Caco-2 (cell line): ENCODE data around the gene PDE10A. TPM values are rescaled to one million over a fixed set of nuclear protein-coding genes. Genes with fewer than 3 reads are reported as not detected.

Experiments
- BruUV-seq: library from RNA; stranded (reverse); fragments of 400-500 nt; replicated peaks from 2 replicates; lab custom pipeline; 2021; lab: Mats Ljungman, UMichigan
- CTCF ChIA-PET: fragments of 300-600 bp; sonication (Branson Sonifier 250); formaldehyde crosslinking; loops from one replicate; lab custom pipeline; 2022; ENCODE audit warnings: antibody characterized with exemption; lab: Charles Lee
- POLR2A ChIA-PET: fragments of 300-600 bp; sonication (Branson Sonifier 250); formaldehyde crosslinking; loops from one replicate; lab custom pipeline; 2022; ENCODE audit warnings: antibody characterized with exemption; lab: Charles Lee
- DNase-seq, 2 experiments: peaks; one replicate each; pipeline versions ENCODE4 v3.0.0 to v3.0.0-alpha.2; 2020 to 2022
- H3K27me3 ChIP-seq: replicated peaks from 2 replicates; pipeline ENCODE4 v1.6.0; 2011; ENCODE audit warnings: low read length; ENCODE audit not compliant: control insufficient read depth, insufficient read depth
- H3K36me3 ChIP-seq: 2 replicates; pipeline ENCODE4 v1.5.1; 2011; ENCODE audit warnings: low read length; ENCODE audit not compliant: control insufficient read depth, insufficient read depth
- H3K4me1 ChIP-seq: fragments of 250-450 bp; sonication (Bioruptor Pico); 2 replicates; pipeline ENCODE4 v1.5.1; 2020; ENCODE audit warnings: mild to moderate bottlenecking
- H3K4me3 ChIP-seq: 2 replicates; pipeline ENCODE4 v1.5.1; 2011; ENCODE audit warnings: low read depth, mild to moderate bottlenecking, control low read depth, low read length
- H3K9me3 ChIP-seq: fragments of 250-450 bp; sonication (Bioruptor Pico); 2 replicates; pipeline ENCODE4 v1.5.1; 2020; ENCODE audit warnings: mild to moderate bottlenecking, moderate library complexity
- H3K27ac Mint-ChIP-seq: one replicate; pipeline ENCODE4 v1.8.0; 2022; ENCODE audit warnings: mixed read lengths; ENCODE audit not compliant: unreplicated experiment
- H3K27me3 Mint-ChIP-seq: one replicate; pipeline ENCODE4 v1.8.0; 2022; ENCODE audit warnings: mixed read lengths; ENCODE audit not compliant: insufficient read depth, unreplicated experiment
- H3K36me3 Mint-ChIP-seq: one replicate; pipeline ENCODE4 v1.8.0; 2022; ENCODE audit warnings: mild to moderate bottlenecking, mixed read lengths; ENCODE audit not compliant: insufficient read depth, unreplicated experiment
- H3K4me1 Mint-ChIP-seq: one replicate; pipeline ENCODE4 v1.8.0; 2022; ENCODE audit warnings: low read depth, mixed read lengths; ENCODE audit not compliant: unreplicated experiment
- H3K4me3 Mint-ChIP-seq: one replicate; pipeline ENCODE4 v1.8.0; 2022; ENCODE audit warnings: mild to moderate bottlenecking, moderate library complexity, mixed read lengths; ENCODE audit not compliant: unreplicated experiment
- H3K9me3 Mint-ChIP-seq: one replicate; pipeline ENCODE4 v1.8.0; 2022; ENCODE audit warnings: mixed read lengths; ENCODE audit not compliant: unreplicated experiment
- intact Hi-C: fragments of 100-400 bp; cut with micrococcal nuclease; formaldehyde crosslinking; loops from one replicate; pipeline ENCODE4 v1.10.0; 2022; ENCODE audit not compliant: unreplicated experiment
- total RNA-seq: library from RNA; stranded (reverse); gene quantifications from 2 replicates; pipeline ENCODE4 v1.2.3, GENCODE V29; 2022
- TF ChIP-seq, protein P1 (sequence below), 2 experiments: fragments of 200-600 bp in 1 of 2; IDR thresholded peaks; 1 replicate in 1 of 2; 2 replicates in 1 of 2; pipeline versions ENCODE4 v1.5.1 to v1.8.0; 2011 to 2022; ENCODE audit warnings: antibody characterized with exemption in 1 of 2, control low read depth in 1 of 2, inconsistent platforms in 1 of 2, low read depth in 1 of 2, low read length in 1 of 2, mild to moderate bottlenecking in 1 of 2, moderate library complexity in 1 of 2; ENCODE audit not compliant: insufficient read depth in 1 of 2, severe bottlenecking in 1 of 2, unreplicated experiment in 1 of 2

Gene PDE10A
- total RNA-seq, 1 experiment from 2014 or later, result 3.4 TPM

DNA sequence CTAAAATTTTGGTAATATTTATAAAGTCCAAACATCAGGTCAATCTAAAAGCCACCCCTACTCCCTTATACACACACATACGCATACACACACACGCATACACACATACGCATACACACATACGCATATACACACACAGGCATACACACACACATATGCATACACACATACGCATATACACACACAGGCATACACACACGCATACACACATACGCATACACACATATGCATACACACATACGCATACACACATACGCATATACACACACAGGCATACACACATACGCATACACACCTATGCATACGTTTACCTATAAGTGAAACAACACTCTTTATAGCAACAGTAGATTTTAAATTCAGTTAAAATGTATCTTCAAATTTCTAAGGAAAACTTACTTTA, 240.8 kb downstream of the PDE10A start:
- Histone ChIP-seq H3K27me3 (no peaks in the 10 kb centered on the region), H3K4me1 (no peaks in the 10 kb centered on the region), H3K4me3 (no peak overlapping the region), H3K36me3 (no peaks in the 10 kb centered on the region), H3K9me3 (no peaks in the 10 kb centered on the region)
- no peaks in the 10 kb centered on the region for H3K27me3 Mint-ChIP-seq
- no peaks in the 10 kb centered on the region for H3K4me1 Mint-ChIP-seq
- TF ChIP-seq, protein P1, sequence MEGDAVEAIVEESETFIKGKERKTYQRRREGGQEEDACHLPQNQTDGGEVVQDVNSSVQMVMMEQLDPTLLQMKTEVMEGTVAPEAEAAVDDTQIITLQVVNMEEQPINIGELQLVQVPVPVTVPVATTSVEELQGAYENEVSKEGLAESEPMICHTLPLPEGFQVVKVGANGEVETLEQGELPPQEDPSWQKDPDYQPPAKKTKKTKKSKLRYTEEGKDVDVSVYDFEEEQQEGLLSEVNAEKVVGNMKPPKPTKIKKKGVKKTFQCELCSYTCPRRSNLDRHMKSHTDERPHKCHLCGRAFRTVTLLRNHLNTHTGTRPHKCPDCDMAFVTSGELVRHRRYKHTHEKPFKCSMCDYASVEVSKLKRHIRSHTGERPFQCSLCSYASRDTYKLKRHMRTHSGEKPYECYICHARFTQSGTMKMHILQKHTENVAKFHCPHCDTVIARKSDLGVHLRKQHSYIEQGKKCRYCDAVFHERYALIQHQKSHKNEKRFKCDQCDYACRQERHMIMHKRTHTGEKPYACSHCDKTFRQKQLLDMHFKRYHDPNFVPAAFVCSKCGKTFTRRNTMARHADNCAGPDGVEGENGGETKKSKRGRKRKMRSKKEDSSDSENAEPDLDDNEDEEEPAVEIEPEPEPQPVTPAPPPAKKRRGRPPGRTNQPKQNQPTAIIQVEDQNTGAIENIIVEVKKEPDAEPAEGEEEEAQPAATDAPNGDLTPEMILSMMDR (IDR thresholded peaks at IDR 0.05; ENCODE audit: insufficient read depth in 1 of 2, low read depth in 1 of 2, low read length in 1 of 2, severe bottlenecking in 1 of 2, unreplicated experiment in 1 of 2), result no peak
- no peak overlapping the region for H3K4me3 Mint-ChIP-seq
- H3K27ac Mint-ChIP-seq, result no peak overlapping the region
- no peaks in the 10 kb centered on the region for H3K36me3 Mint-ChIP-seq
- intact Hi-C loops, result no loop called here
- DNase-seq, result no peak
- POLR2A ChIA-PET, result no interaction called here
- CTCF ChIA-PET, result no interaction called here
- BruUV-seq, result no TSS peak
- no peaks in the 10 kb centered on the region for H3K9me3 Mint-ChIP-seq

DNA sequence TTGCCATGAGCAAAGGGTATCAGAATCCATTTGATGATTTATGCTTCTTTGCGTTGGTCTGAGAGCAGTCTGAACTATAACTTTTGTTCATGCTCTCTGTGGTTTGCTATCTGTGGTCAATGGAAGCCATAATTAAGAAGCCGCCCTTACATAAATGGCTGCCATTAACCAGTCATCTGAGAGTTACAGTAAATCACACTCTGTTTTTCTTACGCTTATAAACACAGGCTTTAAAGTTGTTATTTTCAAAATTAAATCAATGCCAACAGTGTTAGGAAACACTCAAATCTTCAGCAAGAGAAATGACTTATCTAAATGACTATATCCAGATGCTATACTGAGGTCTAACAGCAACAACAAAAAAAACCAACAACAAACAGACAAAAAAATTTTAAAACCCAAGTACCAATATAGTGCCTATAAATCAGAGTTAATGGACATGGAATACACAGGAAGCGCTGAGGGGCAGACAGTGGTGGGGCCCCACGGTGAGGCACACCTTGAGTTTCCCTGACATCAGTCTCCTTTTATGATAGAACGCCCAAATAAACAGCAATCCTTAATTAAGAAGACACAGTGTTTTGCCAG, 245.7 kb downstream of the PDE10A start:
- Mint-ChIP-seq H3K4me3 (no peak overlapping the region), H3K27ac (no peak overlapping the region), H3K9me3 (no peaks in the 10 kb centered on the region), H3K27me3 (no peaks in the 10 kb centered on the region), H3K4me1 (no peaks in the 10 kb centered on the region), H3K36me3 (no peaks in the 10 kb centered on the region)
- Histone ChIP-seq H3K36me3 (no peaks in the 10 kb centered on the region), H3K4me3 (no peak overlapping the region), H3K4me1 (no peaks in the 10 kb centered on the region), H3K9me3 (no peaks in the 10 kb centered on the region), H3K27me3 (no peaks in the 10 kb centered on the region)
- TF ChIP-seq, protein P1 (IDR thresholded peaks at IDR 0.05; ENCODE audit: insufficient read depth in 1 of 2, low read depth in 1 of 2, low read length in 1 of 2, severe bottlenecking in 1 of 2, unreplicated experiment in 1 of 2), result no peak
- BruUV-seq, result no TSS peak
- no peak for DNase-seq
- intact Hi-C loops, result no loop called here
- ChIA-PET CTCF (no interaction called here), POLR2A (no interaction called here)

DNA sequence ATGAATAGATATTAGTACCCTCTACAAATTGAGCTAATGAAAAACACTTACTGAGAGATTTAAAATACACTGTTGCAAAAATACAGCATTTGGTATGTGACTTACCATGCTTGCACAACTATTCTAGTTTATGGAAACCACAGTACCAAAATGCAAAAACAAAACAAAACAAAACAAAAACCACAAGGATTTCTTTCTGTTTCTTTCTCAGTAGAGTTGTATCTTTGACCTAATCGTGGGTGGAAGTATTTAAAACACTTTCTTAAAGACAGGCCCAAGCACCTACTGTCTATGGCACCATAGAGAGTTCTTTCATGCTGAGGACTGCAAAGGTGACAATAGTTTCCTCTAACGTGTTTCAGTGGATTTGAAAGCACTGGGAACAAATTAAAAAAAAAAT, 258.3 kb downstream of the PDE10A start:
- Mint-ChIP-seq H3K36me3 (no peaks in the 10 kb centered on the region), H3K4me3 (no peak overlapping the region), H3K4me1 (no peaks in the 10 kb centered on the region), H3K9me3 (no peaks in the 10 kb centered on the region), H3K27me3 (no peaks in the 10 kb centered on the region), H3K27ac (no peak overlapping the region)
- intact Hi-C loops, result no loop called here
- no peak overlapping the region for H3K4me3 ChIP-seq
- POLR2A ChIA-PET, result no interaction called here
- H3K9me3 ChIP-seq, result no peaks in the 10 kb centered on the region
- H3K27me3 ChIP-seq, result no peaks in the 10 kb centered on the region
- CTCF ChIA-PET, result no interaction called here
- H3K36me3 ChIP-seq, result no peaks in the 10 kb centered on the region
- H3K4me1 ChIP-seq, result no peaks in the 10 kb centered on the region
- TF ChIP-seq, protein P1 (IDR thresholded peaks at IDR 0.05; ENCODE audit: insufficient read depth in 1 of 2, low read depth in 1 of 2, low read length in 1 of 2, severe bottlenecking in 1 of 2, unreplicated experiment in 1 of 2), result no peak
- DNase-seq, result no peak
- BruUV-seq, result no TSS peak
